ENCODE results near the gene NSFL1C.

DNA sequence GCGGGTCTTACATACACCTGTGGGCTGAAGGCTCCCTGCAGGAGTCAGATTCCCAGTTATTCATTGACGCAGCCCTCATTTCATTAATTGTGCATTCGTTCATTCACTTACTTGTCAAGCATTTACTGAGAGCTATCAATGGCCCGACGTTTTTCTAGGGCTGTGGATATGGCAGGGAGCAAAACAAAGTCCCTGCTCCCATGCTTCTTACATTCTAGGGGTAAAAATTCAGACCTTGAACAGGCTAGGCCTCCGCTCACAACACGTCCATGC is 369 bp upstream of the NSFL1C start:
- TF ChIP-seq, protein P1, sequence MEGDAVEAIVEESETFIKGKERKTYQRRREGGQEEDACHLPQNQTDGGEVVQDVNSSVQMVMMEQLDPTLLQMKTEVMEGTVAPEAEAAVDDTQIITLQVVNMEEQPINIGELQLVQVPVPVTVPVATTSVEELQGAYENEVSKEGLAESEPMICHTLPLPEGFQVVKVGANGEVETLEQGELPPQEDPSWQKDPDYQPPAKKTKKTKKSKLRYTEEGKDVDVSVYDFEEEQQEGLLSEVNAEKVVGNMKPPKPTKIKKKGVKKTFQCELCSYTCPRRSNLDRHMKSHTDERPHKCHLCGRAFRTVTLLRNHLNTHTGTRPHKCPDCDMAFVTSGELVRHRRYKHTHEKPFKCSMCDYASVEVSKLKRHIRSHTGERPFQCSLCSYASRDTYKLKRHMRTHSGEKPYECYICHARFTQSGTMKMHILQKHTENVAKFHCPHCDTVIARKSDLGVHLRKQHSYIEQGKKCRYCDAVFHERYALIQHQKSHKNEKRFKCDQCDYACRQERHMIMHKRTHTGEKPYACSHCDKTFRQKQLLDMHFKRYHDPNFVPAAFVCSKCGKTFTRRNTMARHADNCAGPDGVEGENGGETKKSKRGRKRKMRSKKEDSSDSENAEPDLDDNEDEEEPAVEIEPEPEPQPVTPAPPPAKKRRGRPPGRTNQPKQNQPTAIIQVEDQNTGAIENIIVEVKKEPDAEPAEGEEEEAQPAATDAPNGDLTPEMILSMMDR (IDR thresholded peaks at IDR 0.05) = no peak
- no peak for TF ChIP-seq POLR2A (IDR thresholded peaks at IDR 0.05)
